Measurements from ENCODE around the gene PRR9.

PRR9 gene

GRCh38 chr1:153231363-153231762 lies 14.0 kb downstream of the PRR9 start:
- DNase-seq: no peak

DNA sequence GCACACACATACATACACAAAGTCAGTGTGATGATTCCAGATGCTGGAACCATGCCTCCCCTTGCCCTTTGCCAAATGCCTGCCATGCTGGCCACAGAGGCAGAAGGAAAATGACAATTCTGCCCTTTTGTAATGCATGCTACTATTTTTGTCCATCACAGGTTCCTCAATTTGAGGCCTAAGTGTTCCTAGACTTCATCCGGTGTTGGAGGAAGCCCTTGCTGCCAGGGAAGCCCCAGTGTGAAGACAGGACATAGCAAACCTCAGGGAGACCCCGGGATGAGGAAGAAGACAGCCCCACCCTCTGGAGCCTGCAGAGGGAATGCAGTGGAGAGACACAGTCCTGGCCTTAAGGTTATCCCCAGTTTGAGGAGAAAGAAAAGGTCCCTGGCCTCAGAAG lies 14.4 kb downstream of the PRR9 start:
- no peak for DNase-seq

DNA sequence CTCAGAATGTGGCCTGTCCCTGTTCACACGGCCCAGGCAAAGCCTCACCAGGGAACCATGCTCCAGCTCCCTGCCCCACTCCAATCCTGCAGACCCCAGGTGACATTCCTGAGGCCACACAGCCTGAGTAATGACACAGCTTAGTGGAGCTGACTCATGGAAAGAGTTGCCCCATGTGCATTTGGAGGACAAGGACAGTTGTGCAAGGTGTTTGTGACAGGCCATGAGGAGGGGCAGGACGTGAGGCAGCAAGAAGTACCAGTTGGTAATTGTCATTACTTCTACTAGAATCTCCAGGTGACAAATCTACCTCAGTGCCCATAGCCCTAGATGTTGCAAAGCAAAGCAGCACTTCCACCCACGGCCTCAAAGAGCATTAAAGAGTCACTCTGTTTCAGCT lies 15.2 kb downstream of the PRR9 start:
- DNase-seq: no peak

- DNase-seq: no peak
Measured at GRCh38 chr1:153233448-153233847, 16.1 kb downstream of the PRR9 start.

GRCh38 chr1:153238527-153238926 lies 21.1 kb downstream of the PRR9 start:
- no peak for DNase-seq

DNA sequence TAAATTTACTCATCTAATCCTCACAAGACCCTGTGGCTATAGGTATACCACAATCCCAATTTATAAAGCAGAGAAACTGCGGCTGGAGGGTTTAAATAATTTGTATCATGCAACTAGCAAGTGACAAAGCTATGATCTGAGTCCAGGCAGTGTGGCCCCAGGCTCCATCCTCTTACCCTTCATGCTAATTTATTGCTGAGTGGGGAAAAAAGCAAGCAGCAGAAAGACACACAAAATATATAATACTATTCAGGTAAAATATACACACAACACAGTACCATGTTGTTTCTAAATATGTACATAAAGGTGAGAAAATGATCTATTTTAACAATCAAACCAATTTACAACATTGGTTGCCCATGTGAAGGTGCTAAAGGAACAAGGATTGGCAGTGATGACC lies 24.8 kb downstream of the PRR9 start:
- no peak for DNase-seq

GRCh38 chr1:153245466-153245865 lies 28.1 kb downstream of the PRR9 start:
- no peak for DNase-seq

DNA sequence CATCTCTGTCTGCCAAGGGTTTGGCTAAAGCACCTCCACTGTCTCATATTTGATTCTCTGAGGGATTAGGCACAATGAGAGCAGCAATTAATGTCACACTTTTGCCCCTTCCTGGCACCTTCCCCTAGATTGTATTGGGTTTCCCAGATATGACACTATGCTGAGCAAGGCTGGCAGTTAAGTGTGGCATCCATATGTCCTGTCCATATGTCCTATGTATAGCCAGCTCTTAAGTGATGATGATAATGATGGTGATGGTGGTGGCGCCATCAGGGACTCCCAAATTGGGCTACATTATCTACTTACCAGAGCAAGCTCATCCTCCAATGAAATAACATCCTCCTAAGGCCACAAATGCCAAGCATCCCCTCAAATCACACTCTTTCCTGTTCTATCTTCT lies 28.6 kb downstream of the PRR9 start:
- DNase-seq: no peak

- no peak for DNase-seq
Measured at GRCh38 chr1:153246825-153247224, 29.4 kb downstream of the PRR9 start.

- no peak for DNase-seq
Measured at GRCh38 chr1:153248176-153248879, 30.9 kb downstream of the PRR9 start.

DNA sequence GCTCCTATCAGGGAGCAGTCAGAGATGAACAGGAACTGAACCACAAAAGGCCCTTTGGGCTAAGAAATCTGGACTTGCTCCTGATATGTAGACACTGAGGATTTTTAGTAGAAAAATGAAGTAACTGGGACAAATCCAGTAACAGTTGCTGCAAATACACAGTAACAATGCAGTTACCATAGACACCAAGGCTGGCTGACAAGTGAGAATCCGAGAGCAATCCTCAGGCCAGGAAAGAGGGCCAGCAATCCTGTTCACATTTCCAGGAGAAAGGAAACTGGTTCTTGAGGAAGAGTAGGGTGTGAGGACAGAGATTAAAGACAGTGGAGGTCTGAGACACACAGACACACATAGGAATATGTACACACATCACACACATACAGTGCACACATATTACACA lies 32.8 kb downstream of the PRR9 start:
- no peak for DNase-seq

DNA sequence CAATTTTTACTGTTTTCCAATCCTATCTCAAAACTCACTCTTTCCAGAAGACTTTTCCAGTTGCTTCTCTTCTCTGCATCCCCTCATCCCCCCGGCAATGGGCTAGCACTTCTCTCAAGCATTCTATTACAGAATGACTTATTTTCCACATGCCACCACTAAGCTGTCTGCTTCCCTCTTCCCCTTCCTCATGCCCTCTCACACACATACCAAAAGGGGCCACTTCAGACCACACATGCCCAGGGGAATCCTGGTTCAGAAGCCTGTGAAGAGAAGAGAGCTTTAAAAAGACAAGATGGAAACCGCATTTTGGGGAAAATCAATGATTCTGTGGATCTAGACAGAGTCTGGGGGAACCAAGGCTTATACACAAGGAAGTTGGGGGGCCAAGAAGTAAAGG lies 33.7 kb downstream of the PRR9 start:
- no peak for DNase-seq

DNA sequence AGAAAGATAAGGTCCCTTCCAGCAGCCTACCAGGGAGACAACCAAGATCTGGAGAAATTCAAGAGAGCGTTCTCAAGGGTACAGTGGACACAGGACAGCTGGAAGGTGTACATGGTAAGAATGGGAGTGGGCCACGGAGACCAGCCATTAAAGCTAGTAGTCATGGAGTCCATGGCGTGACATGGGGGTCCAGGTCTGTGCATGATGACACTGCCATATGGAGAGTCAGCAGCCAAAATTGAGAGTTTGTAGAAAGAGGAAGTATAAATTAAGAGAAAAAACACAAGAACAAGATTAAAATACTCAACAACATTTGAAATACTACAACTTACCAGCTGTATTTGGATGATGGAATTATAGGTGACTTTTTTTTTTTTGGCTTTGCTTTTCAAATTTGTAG lies 34.2 kb downstream of the PRR9 start:
- DNase-seq: no peak

DNA sequence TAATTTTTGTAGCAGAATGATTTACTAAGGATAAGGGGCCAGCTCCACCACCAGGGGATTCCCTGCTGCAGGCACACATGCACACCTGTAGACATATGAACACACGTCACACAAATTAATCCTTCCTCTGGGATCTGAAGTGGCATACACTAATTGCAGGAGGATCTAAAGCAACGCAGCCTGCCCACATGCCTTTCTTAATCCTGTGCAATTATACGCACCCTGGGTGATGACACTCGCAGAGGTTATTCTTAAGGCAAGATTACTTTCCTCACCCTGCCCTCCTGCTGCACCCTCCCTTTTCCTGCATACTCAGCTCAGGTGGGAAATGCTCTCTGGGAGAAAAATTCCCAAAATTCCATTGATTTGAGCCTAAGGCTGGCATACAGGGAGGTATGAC lies 34.6 kb downstream of the PRR9 start:
- DNase-seq: no peak

DNA sequence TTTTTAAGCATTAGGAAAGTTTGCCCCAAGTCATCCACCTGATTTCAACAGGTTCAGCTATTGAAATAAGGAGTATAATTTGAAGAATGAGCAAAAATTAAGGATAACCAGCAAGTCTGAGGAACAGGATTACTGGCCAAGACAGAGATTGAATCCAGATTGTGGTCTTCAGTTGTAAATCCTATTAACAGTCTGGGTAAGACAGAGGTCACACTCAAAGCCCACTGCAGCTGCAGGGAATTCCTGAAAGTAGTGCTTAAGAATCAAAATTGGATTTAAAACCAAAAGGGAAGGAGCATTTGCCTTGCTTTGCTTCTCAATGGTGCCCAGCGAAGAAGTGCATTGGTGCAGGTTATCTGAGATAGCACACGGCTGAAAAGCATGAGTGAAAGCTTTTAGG lies 35.7 kb downstream of the PRR9 start:
- no peak for DNase-seq

- DNase-seq: no peak
Measured at GRCh38 chr1:153253693-153254092, 36.3 kb downstream of the PRR9 start.

DNA sequence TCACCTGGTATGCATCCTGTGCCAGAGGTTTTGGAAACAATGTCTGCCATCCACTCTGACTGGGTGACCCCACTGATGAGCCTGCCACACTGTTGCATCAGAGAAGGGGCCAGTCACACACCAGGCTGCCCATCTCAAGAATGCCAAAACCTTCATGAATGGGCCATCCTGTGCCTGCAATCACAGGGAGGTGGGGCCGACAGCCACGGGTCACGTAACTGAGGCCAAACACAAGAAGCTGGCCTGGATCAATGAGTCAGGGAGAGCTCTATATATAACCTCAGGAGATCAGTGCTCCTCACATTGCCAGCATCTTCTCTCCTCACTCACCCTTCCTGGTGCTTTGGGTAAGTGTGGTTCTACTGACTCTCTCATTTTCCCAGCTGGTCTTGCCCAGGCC lies 42.0 kb downstream of the PRR9 start, which contains the start of gene LORICRIN:
Gene LORICRIN (plus strand): TSS at position 301 of the 400 bp plus-strand sequence. CDS start 1,263 bp downstream, outside the sequence.
- no peak for DNase-seq

- DNase-seq: no peak
Measured at GRCh38 chr1:153260585-153261280, 43.3 kb downstream of the PRR9 start.

DNA sequence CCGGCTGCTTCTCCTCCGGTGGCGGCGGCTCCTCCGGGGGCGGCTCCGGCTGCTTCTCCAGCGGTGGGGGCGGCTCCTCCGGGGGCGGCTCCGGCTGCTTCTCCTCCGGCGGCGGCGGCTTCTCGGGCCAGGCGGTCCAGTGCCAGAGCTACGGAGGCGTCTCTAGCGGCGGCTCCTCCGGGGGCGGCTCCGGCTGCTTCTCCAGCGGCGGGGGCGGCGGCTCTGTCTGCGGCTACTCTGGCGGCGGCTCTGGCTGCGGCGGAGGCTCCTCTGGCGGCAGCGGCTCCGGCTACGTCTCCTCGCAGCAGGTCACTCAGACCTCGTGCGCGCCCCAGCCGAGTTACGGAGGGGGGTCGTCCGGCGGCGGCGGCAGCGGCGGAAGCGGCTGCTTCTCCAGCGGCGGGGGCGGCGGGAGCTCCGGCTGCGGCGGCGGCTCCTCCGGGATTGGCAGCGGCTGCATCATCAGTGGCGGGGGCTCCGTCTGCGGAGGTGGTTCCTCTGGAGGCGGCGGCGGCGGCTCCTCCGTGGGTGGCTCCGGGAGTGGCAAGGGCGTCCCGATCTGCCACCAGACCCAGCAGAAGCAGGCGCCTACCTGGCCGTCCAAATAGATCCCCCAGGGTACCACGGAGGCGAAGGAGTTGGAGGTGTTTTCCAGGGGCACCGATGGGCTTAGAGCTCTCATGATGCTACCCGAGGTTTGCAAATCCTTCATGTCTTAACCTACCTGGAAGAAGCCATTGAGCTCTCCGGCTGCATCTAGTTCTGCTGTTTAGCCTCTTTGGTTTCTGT lies 44.1 kb downstream of the PRR9 start:
- DNase-seq: no peak

GRCh38 chr1:153262070-153262366 lies 44.6 kb downstream of the PRR9 start:
- no peak for DNase-seq

GRCh38 chr1:153262462-153263157 lies 45.2 kb downstream of the PRR9 start:
- no peak for DNase-seq

DNA sequence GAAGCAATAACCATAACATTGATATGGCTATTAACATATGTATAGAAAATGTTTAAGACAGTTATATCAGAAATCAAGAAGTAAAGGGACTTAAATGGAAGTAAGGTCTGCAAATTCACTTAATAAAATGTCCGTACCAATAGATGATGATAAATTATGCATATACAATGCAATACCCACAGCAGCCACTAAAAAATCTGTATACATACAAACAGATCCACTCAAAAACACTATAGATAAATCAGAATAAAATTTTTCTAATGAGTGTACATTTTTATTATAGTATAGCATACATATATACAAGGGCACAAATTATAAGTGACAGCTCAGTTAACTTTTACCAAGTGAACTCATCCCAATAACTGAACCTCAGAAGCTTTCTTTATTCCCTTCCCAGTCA lies 48.1 kb downstream of the PRR9 start:
- DNase-seq: no peak

Data from NCI-H1436 (cell line).